HepG2 (cell line): ENCODE results near the gene NTMT1. TPM values are rescaled to one million over a fixed set of nuclear protein-coding genes. Genes with fewer than 3 reads are reported as not detected.

ENCODE experiments used
- BRD4 ChIP-seq: sonication (generic); formaldehyde crosslinking; IDR thresholded peaks from 2 replicates; pipeline ENCODE4 v1.4.0; 2020; ENCODE audit warnings: missing genetic modification reagents
- FOSL1 ChIP-seq: sonication (generic); formaldehyde crosslinking; IDR thresholded peaks from 2 replicates; pipeline ENCODE4 v1.9.0; 2021; ENCODE audit warnings: missing genetic modification reagents, borderline replicate concordance
- FOXJ3 ChIP-seq: sonication (generic); formaldehyde crosslinking; IDR thresholded peaks from 2 replicates; pipeline ENCODE4 v1.4.0; 2020; ENCODE audit warnings: missing genetic modification reagents, mild to moderate bottlenecking, borderline replicate concordance
- FOXK1 ChIP-seq: sonication (generic); formaldehyde crosslinking; IDR thresholded peaks from 2 replicates; pipeline ENCODE4 v1.4.0; 2020; ENCODE audit warnings: low read depth, missing genetic modification reagents, borderline replicate concordance
- GABPA ChIP-seq, 2 experiments: IDR thresholded peaks; 2 replicates each; pipeline ENCODE4 v1.6.1; 2011 to 2016; ENCODE audit warnings: low read depth in 2 of 2, low read length in 1 of 2, missing biosample characterization in 1 of 2, missing genetic modification characterization in 1 of 2
- HNF4G ChIP-seq, 2 experiments: sonication (generic) in 1 of 2; formaldehyde crosslinking in 1 of 2; IDR thresholded peaks; 2 replicates each; pipeline versions ENCODE4 v1.4.0 to v1.6.1; 2011 to 2020; ENCODE audit warnings: borderline replicate concordance in 2 of 2, low read depth in 2 of 2, mild to moderate bottlenecking in 2 of 2, low read length in 1 of 2, missing genetic modification reagents in 1 of 2, moderate library complexity in 1 of 2
- KLF9 ChIP-seq: IDR thresholded peaks from 2 replicates; pipeline ENCODE4 v1.6.1; 2016; ENCODE audit warnings: low read depth
- MED1 ChIP-seq: sonication (generic); formaldehyde crosslinking; IDR thresholded peaks from 2 replicates; pipeline ENCODE4 v1.4.0; 2020; ENCODE audit warnings: missing genetic modification reagents
- NFYB ChIP-seq: sonication (generic); formaldehyde crosslinking; IDR thresholded peaks from 2 replicates; pipeline ENCODE4 v1.4.0; 2020; ENCODE audit warnings: missing genetic modification reagents
- PLRG1 ChIP-seq: fragments of 450-650 bp; conservative IDR thresholded peaks from 2 replicates; pipeline ENCODE4 v1.6.1; 2016
- PPARG ChIP-seq: conservative IDR thresholded peaks from 2 replicates; pipeline ENCODE4 v1.6.1; 2016; ENCODE audit warnings: missing biosample characterization, missing genetic modification reagents
- SATB2 ChIP-seq: sonication (generic); formaldehyde crosslinking; IDR thresholded peaks from 2 replicates; pipeline ENCODE4 v1.5.0; 2020; ENCODE audit warnings: missing genetic modification reagents
- TMF1 ChIP-seq: sonication (generic); formaldehyde crosslinking; IDR thresholded peaks from 2 replicates; pipeline ENCODE4 v1.8.1; 2022; ENCODE audit warnings: low read depth, missing genetic modification reagents
- ZBTB7B ChIP-seq: sonication (generic); formaldehyde crosslinking; IDR thresholded peaks from 2 replicates; pipeline ENCODE4 v1.4.0; 2020; ENCODE audit warnings: missing genetic modification reagents
- ZNF33B ChIP-seq: sonication (generic); formaldehyde crosslinking; IDR thresholded peaks from 2 replicates; pipeline ENCODE4 v1.5.1; 2020; ENCODE audit warnings: mild to moderate bottlenecking, missing genetic modification reagents
- ZNF468 ChIP-seq: sonication (generic); formaldehyde crosslinking; IDR thresholded peaks from 2 replicates; pipeline ENCODE4 v1.8.0; 2022; ENCODE audit warnings: mild to moderate bottlenecking, moderate library complexity, missing genetic modification reagents
- ZNF570 ChIP-seq: sonication (generic); formaldehyde crosslinking; IDR thresholded peaks from 2 replicates; pipeline ENCODE4 v1.4.0; 2020; ENCODE audit warnings: mild to moderate bottlenecking, missing genetic modification reagents, borderline replicate concordance
- ZNF790 ChIP-seq: sonication (generic); formaldehyde crosslinking; IDR thresholded peaks from 2 replicates; pipeline ENCODE4 v1.8.0; 2022; ENCODE audit warnings: missing genetic modification reagents, mild to moderate bottlenecking, borderline replicate concordance
- polyA plus RNA-seq, 8 experiments: library from polyadenylated mRNA; depleted of rRNA in 3 of 8; stranded (reverse) in 7 of 8; unstranded in 1 of 8; fragments of >200 nt; fragmentation: Illumina TruSeq in 4 of 8; extraction: Trizol in 4 of 8; gene quantifications; 2 replicates each; pipeline versions ENCODE4 v1.2.1 to v1.2.3, GENCODE V29; 2011 to 2016; ENCODE audit warnings: low read depth in 4 of 8, missing spikeins in 1 of 8, mixed read lengths in 1 of 8; ENCODE audit not compliant: insufficient read depth in 1 of 8
- total RNA-seq, 5 experiments: library from RNA; depleted of rRNA; stranded (reverse); fragments of >200 nt; fragmentation: Illumina TruSeq; extraction: Trizol; gene quantifications; 2 replicates each; pipeline ENCODE4 v1.2.3, GENCODE V29; 2016; ENCODE audit warnings: low read depth in 1 of 5
- TF ChIP-seq, protein P1 (sequence below): sonication (generic); formaldehyde crosslinking; IDR thresholded peaks from 2 replicates; pipeline ENCODE4 v1.4.0; 2020; ENCODE audit warnings: missing genetic modification reagents, borderline replicate concordance
- TF ChIP-seq, protein P2 (sequence below): sonication (generic); formaldehyde crosslinking; IDR thresholded peaks from 2 replicates; pipeline ENCODE4 v1.5.1; 2020; ENCODE audit warnings: missing genetic modification reagents, mild to moderate bottlenecking, borderline replicate concordance
- TF ChIP-seq, protein P3 (sequence below): sonication (generic); formaldehyde crosslinking; IDR thresholded peaks from 2 replicates; pipeline ENCODE4 v1.4.0; 2020; ENCODE audit warnings: mild to moderate bottlenecking, missing genetic modification reagents
- TF ChIP-seq, protein P4 (sequence below): sonication (generic); formaldehyde crosslinking; IDR thresholded peaks from 2 replicates; pipeline ENCODE4 v1.5.0; 2020; ENCODE audit warnings: missing genetic modification reagents
- TF ChIP-seq, protein P5 (sequence below), 2 experiments: fragments of 450-650 bp in 1 of 2; sonication (generic) in 1 of 2; formaldehyde crosslinking; IDR thresholded peaks; 2 replicates each; pipeline versions ENCODE4 v1.5.0 to v1.8.0; 2020 to 2022; ENCODE audit warnings: mild to moderate bottlenecking in 1 of 2, missing genetic modification reagents in 1 of 2

The NTMT1 gene
- total and polyA plus RNA-seq, 2 of the 13 experiments (the other 11 are each of a cell fraction or from before 2014, with no cell fraction given) = 49.1 to 53.8 TPM

DNA sequence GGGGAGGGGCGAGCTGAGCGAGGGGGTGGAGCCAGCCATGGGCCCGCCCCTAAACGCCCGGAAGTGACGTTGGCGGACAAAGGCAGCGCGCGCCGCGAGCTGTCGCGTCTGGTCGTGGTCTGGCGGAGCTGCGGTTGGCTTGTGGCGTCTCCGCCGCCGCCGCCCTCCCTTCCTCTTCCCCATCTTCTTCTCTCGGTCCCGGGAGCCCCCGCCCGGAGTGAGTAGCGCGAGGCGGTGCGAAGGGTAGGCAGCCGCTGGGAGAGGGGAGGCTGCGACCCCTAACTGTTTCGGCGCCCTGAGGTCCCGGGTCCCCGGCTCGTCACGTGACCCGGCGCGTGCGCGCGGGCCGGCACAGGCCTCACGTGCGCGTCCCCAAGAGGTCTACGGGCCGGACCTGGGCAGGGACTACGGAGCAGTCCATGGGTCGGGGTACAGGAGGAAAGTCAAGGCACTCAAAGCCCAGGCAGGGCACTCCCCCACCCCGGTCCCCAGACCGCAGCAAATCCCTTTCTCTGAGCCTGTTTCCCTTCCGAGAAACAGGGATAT is at the start of gene NTMT1 (continued):
- 0 out of 2 replicates have a peak, but pooled peaks have one; percentile 32 for TF ChIP-seq PPARG (CRISPR knock-in tag)
- TF ChIP-seq, protein P1, sequence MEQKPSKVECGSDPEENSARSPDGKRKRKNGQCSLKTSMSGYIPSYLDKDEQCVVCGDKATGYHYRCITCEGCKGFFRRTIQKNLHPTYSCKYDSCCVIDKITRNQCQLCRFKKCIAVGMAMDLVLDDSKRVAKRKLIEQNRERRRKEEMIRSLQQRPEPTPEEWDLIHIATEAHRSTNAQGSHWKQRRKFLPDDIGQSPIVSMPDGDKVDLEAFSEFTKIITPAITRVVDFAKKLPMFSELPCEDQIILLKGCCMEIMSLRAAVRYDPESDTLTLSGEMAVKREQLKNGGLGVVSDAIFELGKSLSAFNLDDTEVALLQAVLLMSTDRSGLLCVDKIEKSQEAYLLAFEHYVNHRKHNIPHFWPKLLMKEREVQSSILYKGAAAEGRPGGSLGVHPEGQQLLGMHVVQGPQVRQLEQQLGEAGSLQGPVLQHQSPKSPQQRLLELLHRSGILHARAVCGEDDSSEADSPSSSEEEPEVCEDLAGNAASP (CRISPR knock-in tag) = no peak
- TF ChIP-seq FOXK1 (CRISPR knock-in tag) = peak; percentile 49; the same call in 1 of the 2 replicates
- TF ChIP-seq ZBTB7B (CRISPR knock-in tag) = no peak
- no peak for TF ChIP-seq FOSL1 (CRISPR knock-in tag)
- 0 out of 2 replicates have a peak, but pooled peaks have one; percentile 43 for TF ChIP-seq ZNF33B
- TF ChIP-seq TMF1 (CRISPR knock-in tag) = no peak; the same call in 1 of the 2 replicates
- TF ChIP-seq BRD4 (CRISPR knock-in tag) = 0 out of 2 replicates have a peak, but pooled peaks have one; percentile 18
- TF ChIP-seq, protein P2, sequence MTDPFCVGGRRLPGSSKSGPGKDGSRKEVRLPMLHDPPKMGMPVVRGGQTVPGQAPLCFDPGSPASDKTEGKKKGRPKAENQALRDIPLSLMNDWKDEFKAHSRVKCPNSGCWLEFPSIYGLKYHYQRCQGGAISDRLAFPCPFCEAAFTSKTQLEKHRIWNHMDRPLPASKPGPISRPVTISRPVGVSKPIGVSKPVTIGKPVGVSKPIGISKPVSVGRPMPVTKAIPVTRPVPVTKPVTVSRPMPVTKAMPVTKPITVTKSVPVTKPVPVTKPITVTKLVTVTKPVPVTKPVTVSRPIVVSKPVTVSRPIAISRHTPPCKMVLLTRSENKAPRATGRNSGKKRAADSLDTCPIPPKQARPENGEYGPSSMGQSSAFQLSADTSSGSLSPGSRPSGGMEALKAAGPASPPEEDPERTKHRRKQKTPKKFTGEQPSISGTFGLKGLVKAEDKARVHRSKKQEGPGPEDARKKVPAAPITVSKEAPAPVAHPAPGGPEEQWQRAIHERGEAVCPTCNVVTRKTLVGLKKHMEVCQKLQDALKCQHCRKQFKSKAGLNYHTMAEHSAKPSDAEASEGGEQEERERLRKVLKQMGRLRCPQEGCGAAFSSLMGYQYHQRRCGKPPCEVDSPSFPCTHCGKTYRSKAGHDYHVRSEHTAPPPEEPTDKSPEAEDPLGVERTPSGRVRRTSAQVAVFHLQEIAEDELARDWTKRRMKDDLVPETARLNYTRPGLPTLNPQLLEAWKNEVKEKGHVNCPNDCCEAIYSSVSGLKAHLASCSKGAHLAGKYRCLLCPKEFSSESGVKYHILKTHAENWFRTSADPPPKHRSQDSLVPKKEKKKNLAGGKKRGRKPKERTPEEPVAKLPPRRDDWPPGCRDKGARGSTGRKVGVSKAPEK (CRISPR knock-in tag) = peak; percentile 72; the same call in 1 of the 2 replicates
- TF ChIP-seq ZNF570 (CRISPR knock-in tag) = no peak
- no peak for TF ChIP-seq SATB2 (CRISPR knock-in tag)
- TF ChIP-seq ZNF468 (CRISPR knock-in tag) = 0 out of 2 replicates have a peak, but pooled peaks have one; percentile 44
- TF ChIP-seq FOXJ3 = peak; percentile 66; the same call in 1 of the 2 replicates
- peak; percentile 78 for TF ChIP-seq GABPA (IDR thresholded peaks at IDR 0.05; ENCODE audit: low read depth, low read length)
- peak; percentile 90 for TF ChIP-seq GABPA (CRISPR knock-in tag; IDR thresholded peaks at IDR 0.05; ENCODE audit: low read depth)
- TF ChIP-seq, protein P3, sequence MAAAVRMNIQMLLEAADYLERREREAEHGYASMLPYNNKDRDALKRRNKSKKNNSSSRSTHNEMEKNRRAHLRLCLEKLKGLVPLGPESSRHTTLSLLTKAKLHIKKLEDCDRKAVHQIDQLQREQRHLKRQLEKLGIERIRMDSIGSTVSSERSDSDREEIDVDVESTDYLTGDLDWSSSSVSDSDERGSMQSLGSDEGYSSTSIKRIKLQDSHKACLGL (CRISPR knock-in tag) = peak; percentile 98; the same call in 1 of the 2 replicates
- TF ChIP-seq ZNF790 (CRISPR knock-in tag) = peak; percentile 84; the same call in 1 of the 2 replicates
- no peak for TF ChIP-seq NFYB (CRISPR knock-in tag)
- no peak for TF ChIP-seq PLRG1
- TF ChIP-seq HNF4G (IDR thresholded peaks at IDR 0.05; ENCODE audit: borderline replicate concordance, low read depth, low read length) = no peak
- no peak for TF ChIP-seq HNF4G (CRISPR knock-in tag; IDR thresholded peaks at IDR 0.05; ENCODE audit: borderline replicate concordance, low read depth)
- no peak for TF ChIP-seq KLF9 (CRISPR knock-in tag)
- TF ChIP-seq, protein P4, sequence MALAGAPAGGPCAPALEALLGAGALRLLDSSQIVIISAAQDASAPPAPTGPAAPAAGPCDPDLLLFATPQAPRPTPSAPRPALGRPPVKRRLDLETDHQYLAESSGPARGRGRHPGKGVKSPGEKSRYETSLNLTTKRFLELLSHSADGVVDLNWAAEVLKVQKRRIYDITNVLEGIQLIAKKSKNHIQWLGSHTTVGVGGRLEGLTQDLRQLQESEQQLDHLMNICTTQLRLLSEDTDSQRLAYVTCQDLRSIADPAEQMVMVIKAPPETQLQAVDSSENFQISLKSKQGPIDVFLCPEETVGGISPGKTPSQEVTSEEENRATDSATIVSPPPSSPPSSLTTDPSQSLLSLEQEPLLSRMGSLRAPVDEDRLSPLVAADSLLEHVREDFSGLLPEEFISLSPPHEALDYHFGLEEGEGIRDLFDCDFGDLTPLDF = peak; percentile 70
- TF ChIP-seq MED1 (CRISPR knock-in tag) = peak; percentile 37; the same call in 1 of the 2 replicates
- TF ChIP-seq, protein P5, sequence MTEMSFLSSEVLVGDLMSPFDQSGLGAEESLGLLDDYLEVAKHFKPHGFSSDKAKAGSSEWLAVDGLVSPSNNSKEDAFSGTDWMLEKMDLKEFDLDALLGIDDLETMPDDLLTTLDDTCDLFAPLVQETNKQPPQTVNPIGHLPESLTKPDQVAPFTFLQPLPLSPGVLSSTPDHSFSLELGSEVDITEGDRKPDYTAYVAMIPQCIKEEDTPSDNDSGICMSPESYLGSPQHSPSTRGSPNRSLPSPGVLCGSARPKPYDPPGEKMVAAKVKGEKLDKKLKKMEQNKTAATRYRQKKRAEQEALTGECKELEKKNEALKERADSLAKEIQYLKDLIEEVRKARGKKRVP (CRISPR knock-in tag; IDR thresholded peaks at IDR 0.05) = no peak
